Measurements from ENCODE around the gene CNIH3. TPM values are rescaled to one million over a fixed set of nuclear protein-coding genes. Genes with fewer than 3 reads are reported as not detected.

Gene CNIH3
- total RNA-seq, 1 experiment from 2014 or later: 1.8 TPM

- ChIA-PET POLR2A (no interaction called here), RAD21 (ENCODE audit: low non-redundant PET in 1 of 2, low total read pairs in 2 of 2, uncharacterized antibody in 2 of 2, unreplicated experiment in 2 of 2) (no interaction called here), CTCF (no interaction called here)
- no peak overlapping the region for H3K27ac ChIP-seq (ENCODE audit: low read depth, low read length)
- no peak overlapping the region for H3K4me2 ChIP-seq (ENCODE audit: low read length)
- DNase-seq (ENCODE audit: low read depth, low spot score): no peak
- no peaks in the 10 kb centered on the region for H4K20me1 ChIP-seq (ENCODE audit: insufficient read depth)
- H3K4me1 ChIP-seq (ENCODE audit: control insufficient read depth in 1 of 2, insufficient read depth in 2 of 2, low read length in 2 of 2): no peaks in the 10 kb centered on the region
- no TSS peak for BruUV-seq (replicated peaks)
- no peak overlapping the region for H3K4me3 ChIP-seq (replicated peaks in 1 of 2; ENCODE audit: low read depth in 1 of 2, low read length in 2 of 2)
- H3K79me2 ChIP-seq (ENCODE audit: insufficient read depth, low read length): no peaks in the 10 kb centered on the region
- H3K27me3 ChIP-seq (ENCODE audit: insufficient read depth, low read length): no peaks in the 10 kb centered on the region
- H3K9me2 ChIP-seq (ENCODE audit: insufficient read depth): no peaks in the 10 kb centered on the region; the same call in 1 of the 2 replicates
- no peak overlapping the region for H2AFZ ChIP-seq (ENCODE audit: low read depth, low read length, poor library complexity, severe bottlenecking)
- no peaks in the 10 kb centered on the region for H3K36me3 ChIP-seq (ENCODE audit: control insufficient read depth in 1 of 2, insufficient read depth in 2 of 2, low read length in 2 of 2)
- no peaks in the 10 kb centered on the region for H3K9me3 ChIP-seq (ENCODE audit: control insufficient read depth in 1 of 2, insufficient read depth in 1 of 2, low read depth in 1 of 2, low read length in 2 of 2)
- ATAC-seq: no peak
- H3K9ac ChIP-seq (ENCODE audit: low read length): no peak overlapping the region
- no peak for TF ChIP-seq RAD21 (IDR thresholded peaks at IDR 0.05; ENCODE audit: low read depth)
- no peak for TF ChIP-seq ATF3 (IDR thresholded peaks at IDR 0.05)
- intact Hi-C loops (cut with micrococcal nuclease): no loop called here
These were observed 31.1 kb upstream of the CNIH3 start for GRCh38 chr1:224585051-224585450.

GRCh38 chr1:224587051-224587450, 29.1 kb upstream of the CNIH3 start:
- intact Hi-C loops (cut with micrococcal nuclease): no loop called here
- ChIA-PET RAD21 (ENCODE audit: low non-redundant PET in 1 of 2, low total read pairs in 2 of 2, uncharacterized antibody in 2 of 2, unreplicated experiment in 2 of 2) (no interaction called here), CTCF (no interaction called here), POLR2A (no interaction called here)
- Histone ChIP-seq H4K20me1 (ENCODE audit: insufficient read depth) (no peaks in the 10 kb centered on the region), H3K4me2 (ENCODE audit: low read length) (no peak overlapping the region), H3K9me3 (ENCODE audit: control insufficient read depth in 1 of 2, insufficient read depth in 1 of 2, low read depth in 1 of 2, low read length in 2 of 2) (no peaks in the 10 kb centered on the region), H3K9ac (ENCODE audit: low read length) (no peak overlapping the region), H3K4me1 (ENCODE audit: control insufficient read depth in 1 of 2, insufficient read depth in 2 of 2, low read length in 2 of 2) (no peaks in the 10 kb centered on the region), H3K4me3 (replicated peaks in 1 of 2; ENCODE audit: low read depth in 1 of 2, low read length in 2 of 2) (no peak overlapping the region), H3K36me3 (ENCODE audit: control insufficient read depth in 1 of 2, insufficient read depth in 2 of 2, low read length in 2 of 2) (no peaks in the 10 kb centered on the region), H3K79me2 (ENCODE audit: insufficient read depth, low read length) (no peaks in the 10 kb centered on the region), H3K27ac (ENCODE audit: low read depth, low read length) (no peak overlapping the region), H2AFZ (ENCODE audit: low read depth, low read length, poor library complexity, severe bottlenecking) (no peak overlapping the region), H3K9me2 (ENCODE audit: insufficient read depth) (no peaks in the 10 kb centered on the region; the same call in 1 of the 2 replicates), H3K27me3 (ENCODE audit: insufficient read depth, low read length) (no peaks in the 10 kb centered on the region)
- ATAC-seq (no peak), DNase-seq (ENCODE audit: low read depth, low spot score) (no peak)
- no TSS peak for BruUV-seq (replicated peaks)
- TF ChIP-seq RAD21 (IDR thresholded peaks at IDR 0.05; ENCODE audit: low read depth) (no peak), ZNF274 (IDR thresholded peaks at IDR 0.05; ENCODE audit: low read depth, low read length) (no peak), FOSL1 (IDR thresholded peaks at IDR 0.05; ENCODE audit: low read depth) (no peak), ATF3 (IDR thresholded peaks at IDR 0.05) (no peak), CBX3 (IDR thresholded peaks at IDR 0.05; ENCODE audit: low read depth) (no peak), EZH2phosphoT487 (IDR thresholded peaks at IDR 0.05; ENCODE audit: borderline replicate concordance) (no peak), YY1 (IDR thresholded peaks at IDR 0.05; ENCODE audit: extremely low read depth, insufficient replicate concordance, low read depth, low read length) (no peak), SIN3A (IDR thresholded peaks at IDR 0.05; ENCODE audit: low read depth) (no peak), CEBPB (IDR thresholded peaks at IDR 0.05; ENCODE audit: low read depth) (no peak), EGR1 (IDR thresholded peaks at IDR 0.05; ENCODE audit: low read depth) (no peak), EZH2 (IDR thresholded peaks at IDR 0.05) (no peak), TCF7L2 (IDR thresholded peaks at IDR 0.05; ENCODE audit: borderline replicate concordance, extremely low read depth, insufficient read depth, insufficient read length) (no peak), JUND (IDR thresholded peaks at IDR 0.05) (no peak), MAX (IDR thresholded peaks at IDR 0.05) (no peak), CTCF (IDR thresholded peaks at IDR 0.05 in 2 of 3, conservative IDR thresholded peaks at IDR 0.05 in 1 of 3; ENCODE audit: borderline replicate concordance in 1 of 3, insufficient read depth in 1 of 3, low read depth in 2 of 3, low read length in 2 of 3) (no peak), POLR2A (IDR thresholded peaks at IDR 0.05; ENCODE audit: borderline replicate concordance, extremely low read depth, insufficient read depth, insufficient read length) (no peak), POLR2AphosphoS5 (IDR thresholded peaks at IDR 0.05; ENCODE audit: low read depth, low read length) (no peak), ZBTB33 (IDR thresholded peaks at IDR 0.05; ENCODE audit: extremely low read depth, insufficient replicate concordance, low read length) (no peak)

All from HCT116 (cell line).